ENCODE measurements around the gene CTSC.

Gene CTSC

DNA sequence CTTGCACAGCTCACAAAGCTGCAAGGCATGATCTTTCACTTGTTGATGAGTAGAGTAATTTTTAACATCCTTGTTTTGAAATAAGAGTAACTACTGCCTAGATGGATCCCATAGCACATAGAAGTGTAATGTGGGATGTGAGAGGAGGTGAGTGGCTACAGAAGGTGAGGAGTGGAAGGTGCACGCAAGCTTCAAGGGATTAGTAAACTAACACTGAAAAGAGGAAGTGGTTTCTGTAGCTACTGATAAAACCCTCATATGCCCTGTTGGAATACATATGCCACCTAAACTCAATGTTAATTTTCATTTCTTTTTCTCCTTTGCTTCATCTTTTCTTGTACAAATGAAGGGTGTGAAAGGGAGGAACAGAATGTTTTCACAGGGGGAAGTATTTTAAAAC, 22.0 kb upstream of the CTSC start:
- TF ChIP-seq, protein P1, sequence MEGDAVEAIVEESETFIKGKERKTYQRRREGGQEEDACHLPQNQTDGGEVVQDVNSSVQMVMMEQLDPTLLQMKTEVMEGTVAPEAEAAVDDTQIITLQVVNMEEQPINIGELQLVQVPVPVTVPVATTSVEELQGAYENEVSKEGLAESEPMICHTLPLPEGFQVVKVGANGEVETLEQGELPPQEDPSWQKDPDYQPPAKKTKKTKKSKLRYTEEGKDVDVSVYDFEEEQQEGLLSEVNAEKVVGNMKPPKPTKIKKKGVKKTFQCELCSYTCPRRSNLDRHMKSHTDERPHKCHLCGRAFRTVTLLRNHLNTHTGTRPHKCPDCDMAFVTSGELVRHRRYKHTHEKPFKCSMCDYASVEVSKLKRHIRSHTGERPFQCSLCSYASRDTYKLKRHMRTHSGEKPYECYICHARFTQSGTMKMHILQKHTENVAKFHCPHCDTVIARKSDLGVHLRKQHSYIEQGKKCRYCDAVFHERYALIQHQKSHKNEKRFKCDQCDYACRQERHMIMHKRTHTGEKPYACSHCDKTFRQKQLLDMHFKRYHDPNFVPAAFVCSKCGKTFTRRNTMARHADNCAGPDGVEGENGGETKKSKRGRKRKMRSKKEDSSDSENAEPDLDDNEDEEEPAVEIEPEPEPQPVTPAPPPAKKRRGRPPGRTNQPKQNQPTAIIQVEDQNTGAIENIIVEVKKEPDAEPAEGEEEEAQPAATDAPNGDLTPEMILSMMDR (IDR thresholded peaks at IDR 0.05; ENCODE audit: low read depth, low read length), result no peak
- H3K4me3 ChIP-seq (ENCODE audit: low read depth, low read length), result no peak overlapping the region

DNA sequence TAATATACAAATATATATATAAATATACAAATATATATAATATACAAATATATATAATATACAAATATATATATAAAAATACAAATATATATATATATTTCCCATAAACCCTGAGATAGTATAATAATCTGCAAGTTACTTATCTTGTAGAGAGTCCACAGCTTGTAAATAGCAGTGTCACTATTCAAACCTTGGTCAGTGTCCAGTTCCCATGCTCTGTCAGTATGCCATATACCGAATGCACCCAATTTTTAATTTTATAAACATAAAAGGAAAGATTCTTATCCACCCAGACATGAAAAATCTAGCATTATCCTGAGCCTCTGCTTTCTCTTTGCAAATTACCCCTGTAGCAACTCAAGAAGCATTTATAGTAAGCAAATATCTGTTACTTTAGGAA, 21.6 kb upstream of the CTSC start:
- TF ChIP-seq, protein P1 (IDR thresholded peaks at IDR 0.05; ENCODE audit: low read depth, low read length), result no peak
- H3K4me3 ChIP-seq (ENCODE audit: low read depth, low read length), result no peak overlapping the region

DNA sequence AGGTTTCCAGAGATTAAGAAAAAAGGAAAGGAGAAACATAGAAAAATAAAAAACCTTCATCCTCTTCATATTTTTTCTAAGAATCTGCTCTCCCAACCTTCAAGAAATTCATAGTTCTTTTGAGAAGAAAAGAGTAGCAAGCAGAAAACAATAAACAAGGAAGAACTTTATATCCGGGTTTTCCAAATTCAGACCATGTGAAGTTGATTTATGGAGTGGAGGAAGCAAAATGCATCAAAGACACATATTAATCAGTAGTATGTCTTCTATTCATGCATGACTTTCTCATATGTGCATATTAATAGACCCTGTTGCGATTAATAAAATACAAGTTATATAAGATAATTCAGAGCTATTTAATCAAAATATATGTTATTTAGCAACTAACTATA, 20.5 kb upstream of the CTSC start:
- no peak overlapping the region for H3K4me3 ChIP-seq (ENCODE audit: low read depth, low read length)
- TF ChIP-seq, protein P1 (IDR thresholded peaks at IDR 0.05; ENCODE audit: low read depth, low read length), result no peak

DNA sequence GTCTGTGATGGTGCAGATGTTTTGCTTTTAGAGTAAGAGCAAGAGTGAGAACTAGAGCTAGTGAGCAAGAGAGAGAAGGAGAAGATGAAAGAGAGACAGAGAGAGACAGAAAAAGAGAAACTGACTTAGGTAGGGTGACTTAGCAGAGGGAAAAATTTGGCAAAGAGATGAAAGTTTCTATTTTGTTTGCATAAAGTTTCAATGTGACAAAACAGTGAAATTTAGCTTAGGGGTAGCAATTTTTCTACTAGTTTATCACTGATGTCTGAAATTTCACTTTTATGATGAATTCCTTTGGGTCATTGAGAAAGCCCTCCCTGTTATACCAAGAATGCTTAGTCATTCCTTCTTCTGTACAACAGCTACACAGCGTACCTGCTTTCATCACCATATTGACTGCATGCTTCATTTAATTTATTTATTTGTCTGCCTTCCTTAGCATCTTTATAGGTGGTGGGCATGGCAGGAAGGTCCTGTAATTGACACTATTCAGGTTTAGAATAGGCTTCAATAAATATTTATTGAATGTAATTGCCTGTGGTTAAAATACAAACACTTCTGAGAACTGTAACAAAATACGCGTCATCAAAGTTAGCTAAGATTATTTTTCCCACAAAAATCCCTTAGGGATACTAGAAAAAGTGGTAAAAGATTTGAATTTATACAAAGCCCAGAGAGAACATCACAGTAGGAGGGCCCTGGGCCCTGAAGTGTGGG, 19.9 kb upstream of the CTSC start:
- TF ChIP-seq, protein P1 (IDR thresholded peaks at IDR 0.05; ENCODE audit: low read depth, low read length), result no peak
- no peak overlapping the region for H3K4me3 ChIP-seq (ENCODE audit: low read depth, low read length)

DNA sequence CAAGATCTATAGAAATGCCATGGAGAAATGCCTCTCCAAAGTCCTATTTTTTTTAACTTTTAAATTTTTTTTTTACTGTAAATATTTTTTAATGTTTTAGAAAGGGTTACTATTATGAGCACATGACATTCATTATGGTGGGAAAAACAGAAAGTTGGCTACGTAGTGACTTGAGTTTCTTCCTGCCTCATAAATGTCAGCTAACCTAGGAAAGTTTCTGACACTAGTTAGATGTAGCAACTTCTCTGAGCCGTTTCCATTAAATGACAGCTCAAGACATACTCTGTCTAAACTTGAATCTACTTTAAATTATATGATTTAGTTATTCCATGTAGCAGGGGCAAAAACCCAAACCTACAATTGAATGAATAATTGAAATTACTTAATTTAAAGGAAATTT, 18.4 kb upstream of the CTSC start:
- no peak overlapping the region for H3K4me3 ChIP-seq (ENCODE audit: low read depth, low read length)
- TF ChIP-seq, protein P1 (IDR thresholded peaks at IDR 0.05; ENCODE audit: low read depth, low read length), result no peak

DNA sequence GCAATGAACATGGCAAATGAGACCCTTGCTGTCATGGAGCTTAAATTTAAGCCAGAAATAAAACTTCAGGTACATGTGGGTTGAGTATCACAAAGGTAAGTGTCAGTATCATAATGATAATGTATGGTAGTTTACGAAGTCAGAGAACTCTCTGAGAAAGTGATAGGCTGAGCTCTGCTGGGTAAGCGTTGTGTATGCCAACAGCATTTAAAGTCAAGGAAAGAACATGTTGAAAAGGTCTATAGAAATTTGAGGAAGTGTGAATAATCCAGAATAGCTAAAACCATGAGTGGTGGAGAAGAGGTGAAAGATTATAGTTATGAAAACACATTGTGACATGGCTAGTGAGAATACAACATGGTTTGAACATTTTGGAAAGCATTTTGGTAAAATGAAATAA, 17.4 kb upstream of the CTSC start:
- TF ChIP-seq, protein P1 (IDR thresholded peaks at IDR 0.05; ENCODE audit: low read depth, low read length), result no peak
- H3K4me3 ChIP-seq (ENCODE audit: low read depth, low read length), result no peak overlapping the region

DNA sequence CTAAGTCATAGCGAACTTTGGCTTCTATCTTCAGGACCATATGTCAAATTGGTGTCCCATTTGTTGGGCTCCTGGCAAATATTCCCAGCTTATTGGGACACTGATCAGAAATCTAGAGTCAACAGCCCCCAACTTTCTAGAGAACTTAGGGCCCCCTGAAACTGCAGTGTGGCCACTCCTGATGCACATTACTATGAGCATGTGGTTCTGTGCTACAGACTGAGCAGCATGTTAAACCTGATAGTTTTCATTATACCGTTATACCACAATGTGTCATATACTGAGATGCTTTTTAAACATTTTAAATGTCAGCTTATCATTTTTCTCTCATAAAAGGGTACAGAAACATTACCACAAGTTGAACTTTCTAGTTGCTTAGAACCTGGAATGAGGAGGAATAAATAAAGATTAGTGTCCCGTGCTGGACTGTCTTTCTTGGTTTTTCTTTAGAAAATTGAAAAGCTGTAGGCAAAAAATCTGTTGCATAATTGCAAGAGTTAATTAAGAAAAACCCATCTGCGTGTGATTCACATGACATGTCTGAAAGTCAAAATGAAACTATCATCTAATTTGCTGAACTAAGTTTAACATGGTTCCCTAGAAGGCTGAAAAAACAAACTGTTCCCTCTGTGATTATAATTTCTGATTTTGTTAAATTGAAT, 16.4 kb upstream of the CTSC start:
- no peak overlapping the region for H3K4me3 ChIP-seq (ENCODE audit: low read depth, low read length)
- TF ChIP-seq, protein P1 (IDR thresholded peaks at IDR 0.05; ENCODE audit: low read depth, low read length), result no peak
